Activated CD4-positive, alpha-beta T cell treated with anti-CD3 and anti-CD28 coated beads, Interleukin-2, amount 10 ng/mL, durations not matched to agents 7 days and 5 days (primary cell): Measurements from ENCODE around the gene MAST2. TPM values are rescaled to one million over a fixed set of nuclear protein-coding genes. Genes with fewer than 3 reads are reported as not detected.
A peak's percentile ranks its signal among the peaks of the same experiment; 100 is the strongest.
"Not testable (repeated sequence)": the region's sequence is repeated elsewhere in the genome, so short reads cannot be mapped to it uniquely, and the experiment has no call there.

Experiments
- CTCF ChIA-PET: fragments of 350-600 bp; sonication (Branson Sonifier 250); formaldehyde crosslinking; loops from one replicate; lab custom pipeline; 2021; ENCODE audit warnings: antibody characterized with exemption; lab: Charles Lee
- POLR2A ChIA-PET: fragments of 350-600 bp; sonication (Branson Sonifier 250); formaldehyde crosslinking; loops from one replicate; lab custom pipeline; 2021; ENCODE audit warnings: antibody characterized with exemption; lab: Charles Lee
- DNase-seq: peaks from one replicate; pipeline ENCODE4 v3.0.0-alpha.2; 2020
- H3K27ac Mint-ChIP-seq: one replicate; pipeline ENCODE4 v1.8.0; 2021; ENCODE audit warnings: mild to moderate bottlenecking, moderate library complexity, mixed read lengths
- H3K27me3 Mint-ChIP-seq: one replicate; pipeline ENCODE4 v1.8.0; 2021; ENCODE audit warnings: mixed read lengths
- H3K36me3 Mint-ChIP-seq: one replicate; pipeline ENCODE4 v1.8.0; 2021; ENCODE audit warnings: low read depth, mixed read lengths
- H3K4me1 Mint-ChIP-seq: one replicate; pipeline ENCODE4 v1.8.0; 2021; ENCODE audit warnings: mixed read lengths
- H3K4me3 Mint-ChIP-seq: one replicate; pipeline ENCODE4 v1.8.0; 2021; ENCODE audit warnings: mild to moderate bottlenecking, moderate library complexity, mixed read lengths
- H3K9me3 Mint-ChIP-seq: one replicate; pipeline ENCODE4 v1.8.0; 2021; ENCODE audit warnings: mixed read lengths
- total RNA-seq, 2 experiments: library from RNA; stranded (reverse); gene quantifications; one replicate each; pipeline ENCODE4 v1.2.3, GENCODE V29; 2021

The MAST2 gene
- total RNA-seq, 2 experiments from 2014 or later = 25.2 to 26.3 TPM

GRCh38 chr1:45820173-45820572, 16.8 kb downstream of the MAST2 start:
- Mint-ChIP-seq H3K27me3 (no peaks in the 10 kb centered on the region), H3K27ac (no peak overlapping the region), H3K4me1 (peaks cover 11% of the 10 kb centered on the region), H3K4me3 (no peak overlapping the region), H3K36me3 (peaks cover 20% of the 10 kb centered on the region), H3K9me3 (peaks cover 5% of the 10 kb centered on the region)
- ChIA-PET CTCF (no interaction called here), POLR2A (no interaction called here)
- DNase-seq = no peak

- H3K27me3 Mint-ChIP-seq = no peaks in the 10 kb centered on the region
- no peak for DNase-seq
- H3K4me1 Mint-ChIP-seq = peaks cover 11% of the 10 kb centered on the region
- peak overlapping the region; percentile 54 for H3K27ac Mint-ChIP-seq
- no peak overlapping the region for H3K4me3 Mint-ChIP-seq
- peaks cover 5% of the 10 kb centered on the region for H3K9me3 Mint-ChIP-seq
- POLR2A ChIA-PET = no interaction called here
- H3K36me3 Mint-ChIP-seq = peaks cover 20% of the 10 kb centered on the region
- CTCF ChIA-PET = no interaction called here
Measured at GRCh38 chr1:45820788-45821187, 17.4 kb downstream of the MAST2 start.

- no peaks in the 10 kb centered on the region for H3K27me3 Mint-ChIP-seq
- no peak overlapping the region for H3K4me3 Mint-ChIP-seq
- DNase-seq = no peak
- ChIA-PET CTCF (no interaction called here), POLR2A (no interaction called here)
- H3K4me1 Mint-ChIP-seq = peaks cover 11% of the 10 kb centered on the region
- peaks cover 3% of the 10 kb centered on the region for H3K9me3 Mint-ChIP-seq
- H3K27ac Mint-ChIP-seq = no peak overlapping the region
- H3K36me3 Mint-ChIP-seq = peaks cover 22% of the 10 kb centered on the region
Measured at GRCh38 chr1:45822644-45823043, 19.2 kb downstream of the MAST2 start.

GRCh38 chr1:45824607-45825006, 21.2 kb downstream of the MAST2 start:
- Mint-ChIP-seq H3K9me3 (no peaks in the 10 kb centered on the region), H3K27ac (no peak overlapping the region), H3K27me3 (no peaks in the 10 kb centered on the region), H3K4me1 (peaks cover 9% of the 10 kb centered on the region), H3K4me3 (no peak overlapping the region), H3K36me3 (peaks cover 16% of the 10 kb centered on the region)
- ChIA-PET CTCF (interaction anchor here (0.7 kb wide), 1 partner anchor 35 kb away, joined by 3 read pairs; no protein-coding TSS in a partner anchor), POLR2A (no interaction called here)
- no peak for DNase-seq

GRCh38 chr1:45827256-45827655, 23.8 kb downstream of the MAST2 start:
- Mint-ChIP-seq H3K36me3 (peaks cover 20% of the 10 kb centered on the region), H3K27ac (no peak overlapping the region), H3K27me3 (no peaks in the 10 kb centered on the region), H3K9me3 (no peaks in the 10 kb centered on the region), H3K4me1 (peaks cover 4% of the 10 kb centered on the region), H3K4me3 (no peak overlapping the region)
- POLR2A ChIA-PET = no interaction called here
- CTCF ChIA-PET = interaction anchor here (0.6 to 0.8 kb wide), 2 partner anchors 12 to 324 kb away, joined by 3 read pairs; no protein-coding TSS in a partner anchor
- no peak for DNase-seq

GRCh38 chr1:45828841-45829240, 25.4 kb downstream of the MAST2 start:
- peaks cover 25% of the 10 kb centered on the region for H3K36me3 Mint-ChIP-seq
- POLR2A ChIA-PET = no interaction called here

GRCh38 chr1:45833361-45833760, 29.9 kb downstream of the MAST2 start:
- CTCF ChIA-PET = no interaction called here
- peaks cover 18% of the 10 kb centered on the region for H3K36me3 Mint-ChIP-seq
- no peaks in the 10 kb centered on the region for H3K27me3 Mint-ChIP-seq
- no peaks in the 10 kb centered on the region for H3K4me1 Mint-ChIP-seq
- H3K4me3 Mint-ChIP-seq = no peak overlapping the region
- no peak overlapping the region for H3K27ac Mint-ChIP-seq
- no peaks in the 10 kb centered on the region for H3K9me3 Mint-ChIP-seq
- POLR2A ChIA-PET = no interaction called here
- no peak for DNase-seq

More at GRCh38 chr1:45828841-45829240, 25.4 kb downstream of the MAST2 start:
- CTCF ChIA-PET = no interaction called here
- Mint-ChIP-seq H3K27ac (no peak overlapping the region), H3K9me3 (no peaks in the 10 kb centered on the region), H3K4me1 (no peaks in the 10 kb centered on the region), H3K4me3 (no peak overlapping the region), H3K27me3 (no peaks in the 10 kb centered on the region)
- DNase-seq = no peak

GRCh38 chr1:45834689-45835088, 31.3 kb downstream of the MAST2 start:
- no peak overlapping the region for H3K27ac Mint-ChIP-seq
- no peak for DNase-seq
- no peaks in the 10 kb centered on the region for H3K27me3 Mint-ChIP-seq
- no peaks in the 10 kb centered on the region for H3K4me1 Mint-ChIP-seq
- ChIA-PET POLR2A (no interaction called here), CTCF (no interaction called here)
- no peaks in the 10 kb centered on the region for H3K9me3 Mint-ChIP-seq
- no peak overlapping the region for H3K4me3 Mint-ChIP-seq
- H3K36me3 Mint-ChIP-seq = peaks cover 17% of the 10 kb centered on the region

- ChIA-PET POLR2A (no interaction called here), CTCF (no interaction called here)
- H3K27ac Mint-ChIP-seq = no peak overlapping the region
- H3K4me1 Mint-ChIP-seq = no peaks in the 10 kb centered on the region
- H3K9me3 Mint-ChIP-seq = no peaks in the 10 kb centered on the region
- H3K4me3 Mint-ChIP-seq = no peak overlapping the region
- no peak for DNase-seq
- H3K36me3 Mint-ChIP-seq = peaks cover 13% of the 10 kb centered on the region
- H3K27me3 Mint-ChIP-seq = no peaks in the 10 kb centered on the region
Measured at GRCh38 chr1:45836451-45836850, 33.0 kb downstream of the MAST2 start.

- POLR2A ChIA-PET, CTCF ChIA-PET, H3K4me3 Mint-ChIP-seq, H3K27ac Mint-ChIP-seq, H3K4me1 Mint-ChIP-seq, DNase-seq, H3K27me3 Mint-ChIP-seq, H3K9me3 Mint-ChIP-seq: not testable (repeated sequence)
- H3K36me3 Mint-ChIP-seq = peaks cover 12% of the 10 kb centered on the region
Measured at GRCh38 chr1:45836861-45837260, 33.4 kb downstream of the MAST2 start.

- POLR2A ChIA-PET = not testable (repeated sequence)
- CTCF ChIA-PET = interaction anchor here (0.5 kb wide), 1 partner anchor 237 kb away, joined by 3 read pairs; no protein-coding TSS in a partner anchor
Measured at GRCh38 chr1:45838322-45838721, 34.9 kb downstream of the MAST2 start.

GRCh38 chr1:45840704-45841103, 37.3 kb downstream of the MAST2 start:
- ChIA-PET POLR2A (no interaction called here), CTCF (no interaction called here)
- DNase-seq = no peak
- no peak overlapping the region for H3K4me3 Mint-ChIP-seq
- H3K4me1 Mint-ChIP-seq = peaks cover 14% of the 10 kb centered on the region
- H3K9me3 Mint-ChIP-seq = no peaks in the 10 kb centered on the region
- no peaks in the 10 kb centered on the region for H3K36me3 Mint-ChIP-seq
- no peak overlapping the region for H3K27ac Mint-ChIP-seq
- no peaks in the 10 kb centered on the region for H3K27me3 Mint-ChIP-seq

More at GRCh38 chr1:45838322-45838721, 34.9 kb downstream of the MAST2 start:
- H3K36me3 Mint-ChIP-seq, H3K27me3 Mint-ChIP-seq, H3K4me1 Mint-ChIP-seq, H3K27ac Mint-ChIP-seq, DNase-seq, H3K9me3 Mint-ChIP-seq, H3K4me3 Mint-ChIP-seq: not testable (repeated sequence)

- Mint-ChIP-seq H3K27ac (peak overlapping the region; percentile 86), H3K36me3 (peaks cover 2% of the 10 kb centered on the region), H3K4me1 (peaks cover 14% of the 10 kb centered on the region), H3K9me3 (no peaks in the 10 kb centered on the region), H3K4me3 (no peak overlapping the region), H3K27me3 (no peaks in the 10 kb centered on the region)
- DNase-seq = no peak
- ChIA-PET CTCF (no interaction called here), POLR2A (no interaction called here)
Measured at GRCh38 chr1:45842786-45843185, 39.4 kb downstream of the MAST2 start.

GRCh38 chr1:45843474-45843905, 40.1 kb downstream of the MAST2 start:
- no peak overlapping the region for H3K4me3 Mint-ChIP-seq
- peaks cover 5% of the 10 kb centered on the region for H3K36me3 Mint-ChIP-seq
- ChIA-PET POLR2A (interaction anchor here (0.5 kb wide), 1 partner anchor 12 kb away, joined by 3 read pairs; no protein-coding TSS in a partner anchor), CTCF (no interaction called here)
- H3K4me1 Mint-ChIP-seq = peaks cover 14% of the 10 kb centered on the region
- H3K9me3 Mint-ChIP-seq = peaks cover under 1% of the 10 kb centered on the region
- no peaks in the 10 kb centered on the region for H3K27me3 Mint-ChIP-seq
- H3K27ac Mint-ChIP-seq = peak overlapping the region; percentile 86
- DNase-seq = no peak
